Neural cell (in vitro differentiated cells): ENCODE results near the gene GPR152.

Source experiments
- CTCF ChIP-seq: fragments of 450-650 bp; IDR thresholded peaks from 2 replicates; pipeline ENCODE4 v1.5.1; 2014; ENCODE audit warnings: antibody characterized with exemption, mild to moderate bottlenecking, moderate library complexity; ENCODE audit not compliant: poor library complexity, severe bottlenecking
- EP300 ChIP-seq: fragments of 450-650 bp; conservative IDR thresholded peaks from 2 replicates; pipeline ENCODE4 v1.6.1; 2014; ENCODE audit warnings: antibody characterized with exemption, mild to moderate bottlenecking, moderate library complexity; ENCODE audit not compliant: poor library complexity, severe bottlenecking
- EZH2 ChIP-seq: fragments of 200-600, 300-800 bp; shearing (Covaris generic), sonication (generic); IDR thresholded peaks from 2 replicates; pipeline ENCODE4 v1.6.1; 2014; ENCODE audit warnings: antibody characterized with exemption, low read length, borderline replicate concordance, mild to moderate bottlenecking; ENCODE audit not compliant: insufficient read depth, poor library complexity, severe bottlenecking
- POLR2AphosphoS5 ChIP-seq: IDR thresholded peaks from 2 replicates; pipeline ENCODE4 v1.6.1; 2012
- RAD21 ChIP-seq: fragments of 450-650 bp; conservative IDR thresholded peaks from 2 replicates; pipeline ENCODE4 v1.6.1; 2014; ENCODE audit warnings: antibody characterized with exemption, mild to moderate bottlenecking, moderate library complexity
- REST ChIP-seq: IDR thresholded peaks from 2 replicates; pipeline ENCODE4 v1.6.1; 2012; ENCODE audit warnings: borderline replicate concordance

- TF ChIP-seq CTCF (no peak), REST (no peak), POLR2AphosphoS5 (no peak), EP300 (no peak), EZH2 (no peak), RAD21 (no peak)
Observed at GRCh38 chr11:67457453-67457852, 4.9 kb upstream of the GPR152 start.
